WTC11 (cell line): ENCODE data around the gene VPS41. TPM values are rescaled to one million over a fixed set of nuclear protein-coding genes. Genes with fewer than 3 reads are reported as not detected.

Source experiments
- ATAC-seq: fragments of 200-7000 bp; cut with Tn5 transposase; 2 replicates; pipeline ENCODE4 v1.10.0; 2021; ENCODE audit warnings: mild to moderate bottlenecking, moderate library complexity
- CTCF ChIA-PET: fragments of 300-600 bp; sonication (Branson Sonifier 250); formaldehyde crosslinking; loops from one replicate; lab custom pipeline; 2021; ENCODE audit warnings: antibody characterized with exemption; lab: Charles Lee
- POLR2A ChIA-PET: fragments of 350-600 bp; sonication (Branson Sonifier 250); formaldehyde crosslinking; loops from one replicate; lab custom pipeline; 2021; ENCODE audit warnings: antibody characterized with exemption; lab: Charles Lee
- DNase-seq: peaks from one replicate; pipeline ENCODE4 v3.0.0; 2021; ENCODE audit warnings: low spot score
- H3K27ac Mint-ChIP-seq: 2 replicates; pipeline ENCODE4 v1.8.0; 2021; ENCODE audit warnings: mixed read lengths
- H3K27me3 Mint-ChIP-seq: 2 replicates; pipeline ENCODE4 v1.8.0; 2021; ENCODE audit warnings: low read depth, mild to moderate bottlenecking, moderate library complexity, mixed read lengths
- H3K36me3 Mint-ChIP-seq: 2 replicates; pipeline ENCODE4 v1.8.0; 2021; ENCODE audit warnings: mixed read lengths
- H3K4me1 Mint-ChIP-seq: 2 replicates; pipeline ENCODE4 v1.8.0; 2022; ENCODE audit warnings: mixed read lengths
- H3K4me3 Mint-ChIP-seq: 2 replicates; pipeline ENCODE4 v1.8.0; 2021; ENCODE audit warnings: mild to moderate bottlenecking, moderate library complexity, mixed read lengths
- H3K9me3 Mint-ChIP-seq: 2 replicates; pipeline ENCODE4 v1.8.0; 2021; ENCODE audit warnings: mixed read lengths
- ATF1 ChIP-seq: sonication (generic); formaldehyde crosslinking; IDR thresholded peaks from 2 replicates; pipeline ENCODE4 v1.8.1; 2023; ENCODE audit warnings: mild to moderate bottlenecking, moderate library complexity, missing genetic modification reagents
- CREM ChIP-seq: sonication (generic); formaldehyde crosslinking; IDR thresholded peaks from 2 replicates; pipeline ENCODE4 v1.8.1; 2022; ENCODE audit warnings: mild to moderate bottlenecking, missing genetic modification reagents, moderate library complexity
- EMX1 ChIP-seq: fragments of 250-450 bp; sonication (Bioruptor Pico); IDR thresholded peaks from 2 replicates; pipeline ENCODE4 v1.8.0; 2021; ENCODE audit warnings: mild to moderate bottlenecking
- ESRRA ChIP-seq: sonication (generic); formaldehyde crosslinking; IDR thresholded peaks from 2 replicates; pipeline ENCODE4 v1.8.1; 2022; ENCODE audit warnings: mild to moderate bottlenecking, missing genetic modification reagents, borderline replicate concordance
- HMGA2 ChIP-seq: fragments of 250-450 bp; sonication (Bioruptor Pico); IDR thresholded peaks from 2 replicates; pipeline ENCODE4 v1.4.0; 2021; ENCODE audit warnings: mild to moderate bottlenecking, moderate library complexity
- KAT7 ChIP-seq: sonication (generic); formaldehyde crosslinking; IDR thresholded peaks from 2 replicates; pipeline ENCODE4 v1.8.1; 2023; ENCODE audit warnings: missing genetic modification reagents, mild to moderate bottlenecking, borderline replicate concordance
- RELA ChIP-seq: sonication (generic); formaldehyde crosslinking; IDR thresholded peaks from 2 replicates; pipeline ENCODE4 v1.8.1; 2022; ENCODE audit warnings: missing genetic modification reagents, mild to moderate bottlenecking, borderline replicate concordance
- TEAD1 ChIP-seq: sonication (generic); formaldehyde crosslinking; IDR thresholded peaks from 2 replicates; pipeline ENCODE4 v1.8.0; 2022; ENCODE audit warnings: mild to moderate bottlenecking, missing genetic modification reagents
- TP53 ChIP-seq: sonication (generic); formaldehyde crosslinking; IDR thresholded peaks from 2 replicates; pipeline ENCODE4 v1.8.1; 2023; ENCODE audit warnings: mild to moderate bottlenecking, missing genetic modification reagents
- total RNA-seq: library from RNA; stranded (reverse); gene quantifications from 3 replicates; pipeline ENCODE4 v1.2.3, GENCODE V29; 2021
- TF ChIP-seq, protein P1 (sequence below): sonication (generic); formaldehyde crosslinking; IDR thresholded peaks from 2 replicates; pipeline ENCODE4 v1.8.1; 2023; ENCODE audit warnings: mild to moderate bottlenecking, missing genetic modification reagents, moderate library complexity
- TF ChIP-seq, protein P2 (sequence below): fragments of 200-600 bp; IDR thresholded peaks from 2 replicates; pipeline ENCODE4 v1.8.0; 2022; ENCODE audit warnings: antibody characterized with exemption
- TF ChIP-seq, protein P3 (sequence below): sonication (generic); formaldehyde crosslinking; IDR thresholded peaks from 2 replicates; pipeline ENCODE4 v1.8.1; 2023; ENCODE audit warnings: mild to moderate bottlenecking, moderate library complexity, missing genetic modification reagents
- TF ChIP-seq, protein P4 (sequence below): sonication (generic); formaldehyde crosslinking; IDR thresholded peaks from 2 replicates; pipeline ENCODE4 v1.8.1; 2023; ENCODE audit warnings: mild to moderate bottlenecking, missing genetic modification reagents
- TF ChIP-seq, protein P5 (sequence below): sonication (generic); formaldehyde crosslinking; IDR thresholded peaks from 2 replicates; pipeline ENCODE4 v1.8.0; 2023; ENCODE audit warnings: missing genetic modification reagents
- TF ChIP-seq, protein P6 (sequence below): sonication (generic); formaldehyde crosslinking; IDR thresholded peaks from 2 replicates; pipeline ENCODE4 v1.8.1; 2022; ENCODE audit warnings: low read depth, mild to moderate bottlenecking, moderate library complexity, missing genetic modification reagents, borderline replicate concordance
- TF ChIP-seq, protein P7 (sequence below): fragments of 250-450 bp; sonication (Bioruptor Pico); IDR thresholded peaks from 2 replicates; pipeline ENCODE4 v1.9.0; 2021; ENCODE audit warnings: mild to moderate bottlenecking
- TF ChIP-seq, protein P8 (sequence below): sonication (generic); formaldehyde crosslinking; IDR thresholded peaks from 2 replicates; pipeline ENCODE4 v1.8.1; 2023; ENCODE audit warnings: mild to moderate bottlenecking, missing genetic modification reagents, borderline replicate concordance

Gene VPS41
- total RNA-seq, 1 experiment from 2014 or later = 50.3 TPM

DNA sequence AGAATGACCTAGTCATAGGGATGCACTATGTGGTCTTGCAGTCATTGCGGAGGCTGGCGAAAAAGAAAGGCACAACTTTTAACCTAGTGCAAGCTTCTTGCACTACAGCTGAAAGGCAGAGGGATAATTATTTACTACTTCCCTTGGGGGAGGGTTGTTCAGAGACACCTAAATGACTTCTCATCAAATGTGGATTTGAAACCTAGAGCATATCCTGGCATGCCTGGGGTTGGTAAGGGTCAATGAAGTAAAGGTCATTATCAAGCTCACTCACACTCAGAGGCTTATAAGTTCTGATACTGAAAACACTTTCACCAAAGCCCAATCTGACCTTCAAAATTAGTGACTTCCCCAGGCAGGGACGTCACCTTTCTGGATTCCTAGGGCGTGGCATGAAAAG lies 168.9 kb downstream of the VPS41 start:
- CTCF ChIA-PET = interaction anchor here (1.2 kb wide), 1 partner anchor 404 kb away, joined by 3 read pairs; no protein-coding TSS in a partner anchor
- no peak for TF ChIP-seq HMGA2 (CRISPR knock-in tag)
- TF ChIP-seq, protein P1, sequence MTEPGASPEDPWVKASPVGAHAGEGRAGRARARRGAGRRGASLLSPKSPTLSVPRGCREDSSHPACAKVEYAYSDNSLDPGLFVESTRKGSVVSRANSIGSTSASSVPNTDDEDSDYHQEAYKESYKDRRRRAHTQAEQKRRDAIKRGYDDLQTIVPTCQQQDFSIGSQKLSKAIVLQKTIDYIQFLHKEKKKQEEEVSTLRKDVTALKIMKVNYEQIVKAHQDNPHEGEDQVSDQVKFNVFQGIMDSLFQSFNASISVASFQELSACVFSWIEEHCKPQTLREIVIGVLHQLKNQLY = no peak
- TF ChIP-seq, all 79 proteins: peak for 0
- H3K27me3 Mint-ChIP-seq = no peaks in the 10 kb centered on the region
- no peaks in the 10 kb centered on the region for H3K4me1 Mint-ChIP-seq
- H3K27ac Mint-ChIP-seq = no peak overlapping the region
- H3K36me3 Mint-ChIP-seq = peaks cover 16% of the 10 kb centered on the region
- ATAC-seq (no peak), DNase-seq (no peak)
- H3K4me3 Mint-ChIP-seq = no peak overlapping the region
- H3K9me3 Mint-ChIP-seq = no peaks in the 10 kb centered on the region
- POLR2A ChIA-PET = interaction anchor here (1.2 kb wide), 1 partner anchor 13 kb away, joined by 3 read pairs; no protein-coding TSS in a partner anchor

DNA sequence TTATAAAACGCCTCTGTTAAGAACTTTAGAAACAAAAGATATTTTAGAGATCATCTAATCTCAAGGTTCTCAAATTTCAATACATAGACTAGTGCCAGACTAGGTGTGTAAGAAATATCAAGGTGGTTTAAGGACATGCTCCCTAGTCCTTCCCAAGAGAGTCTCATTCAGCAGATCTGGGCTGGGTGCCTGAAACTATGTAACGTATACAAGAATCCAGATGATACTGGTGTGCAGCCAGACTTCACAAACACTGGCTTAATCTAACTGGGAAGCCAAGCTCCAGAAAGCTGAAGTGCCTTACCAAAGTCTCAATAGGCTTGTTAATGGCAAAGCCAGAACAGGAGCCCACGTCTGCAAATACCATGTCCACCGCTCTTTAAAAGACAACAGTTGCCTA lies 172.9 kb downstream of the VPS41 start:
- no peak for ATAC-seq
- H3K4me3 Mint-ChIP-seq = no peak overlapping the region
- ChIA-PET POLR2A (no interaction called here), CTCF (no interaction called here)
- TF ChIP-seq ATF1 (no peak), TEAD1 (CRISPR knock-in tag) (no peak), CREM (CRISPR knock-in tag) (no peak)
- no peaks in the 10 kb centered on the region for H3K27me3 Mint-ChIP-seq
- peaks cover 5% of the 10 kb centered on the region; the same call in 1 of the 2 replicates for H3K36me3 Mint-ChIP-seq
- no peaks in the 10 kb centered on the region for H3K9me3 Mint-ChIP-seq
- H3K27ac Mint-ChIP-seq = no peak overlapping the region
- no peak for DNase-seq
- H3K4me1 Mint-ChIP-seq = no peaks in the 10 kb centered on the region

DNA sequence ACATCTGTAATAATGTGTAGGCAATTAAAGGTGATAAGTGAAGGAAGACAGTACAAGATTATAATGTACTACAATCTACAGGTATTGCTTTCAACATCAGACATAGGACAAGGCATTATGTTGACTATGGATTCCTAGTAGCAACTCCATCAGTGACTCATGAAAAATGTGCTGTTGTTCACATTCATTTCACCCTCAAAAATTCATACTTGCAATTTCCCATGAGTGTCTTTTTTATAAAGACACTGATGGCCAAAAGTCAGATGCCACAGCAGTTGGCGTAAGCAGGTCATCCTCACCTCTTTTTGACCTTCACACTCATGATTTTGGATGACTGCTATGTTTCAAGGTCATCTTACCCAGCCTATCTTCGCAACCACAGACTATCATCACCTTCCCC lies 177.8 kb downstream of the VPS41 start:
- DNase-seq (no peak), ATAC-seq (no peak)
- Mint-ChIP-seq H3K36me3 (peaks cover 10% of the 10 kb centered on the region; the same call in 1 of the 2 replicates), H3K27me3 (no peaks in the 10 kb centered on the region), H3K4me3 (no peak overlapping the region), H3K9me3 (no peaks in the 10 kb centered on the region), H3K4me1 (peaks cover 14% of the 10 kb centered on the region), H3K27ac (no peak overlapping the region)
- ChIA-PET POLR2A (no interaction called here), CTCF (no interaction called here)
- TF ChIP-seq TP53 = no peak
- TF ChIP-seq RELA (CRISPR knock-in tag) = no peak
- TF ChIP-seq, protein P2, sequence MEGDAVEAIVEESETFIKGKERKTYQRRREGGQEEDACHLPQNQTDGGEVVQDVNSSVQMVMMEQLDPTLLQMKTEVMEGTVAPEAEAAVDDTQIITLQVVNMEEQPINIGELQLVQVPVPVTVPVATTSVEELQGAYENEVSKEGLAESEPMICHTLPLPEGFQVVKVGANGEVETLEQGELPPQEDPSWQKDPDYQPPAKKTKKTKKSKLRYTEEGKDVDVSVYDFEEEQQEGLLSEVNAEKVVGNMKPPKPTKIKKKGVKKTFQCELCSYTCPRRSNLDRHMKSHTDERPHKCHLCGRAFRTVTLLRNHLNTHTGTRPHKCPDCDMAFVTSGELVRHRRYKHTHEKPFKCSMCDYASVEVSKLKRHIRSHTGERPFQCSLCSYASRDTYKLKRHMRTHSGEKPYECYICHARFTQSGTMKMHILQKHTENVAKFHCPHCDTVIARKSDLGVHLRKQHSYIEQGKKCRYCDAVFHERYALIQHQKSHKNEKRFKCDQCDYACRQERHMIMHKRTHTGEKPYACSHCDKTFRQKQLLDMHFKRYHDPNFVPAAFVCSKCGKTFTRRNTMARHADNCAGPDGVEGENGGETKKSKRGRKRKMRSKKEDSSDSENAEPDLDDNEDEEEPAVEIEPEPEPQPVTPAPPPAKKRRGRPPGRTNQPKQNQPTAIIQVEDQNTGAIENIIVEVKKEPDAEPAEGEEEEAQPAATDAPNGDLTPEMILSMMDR = no peak
- TF ChIP-seq EMX1 = no peak

DNA sequence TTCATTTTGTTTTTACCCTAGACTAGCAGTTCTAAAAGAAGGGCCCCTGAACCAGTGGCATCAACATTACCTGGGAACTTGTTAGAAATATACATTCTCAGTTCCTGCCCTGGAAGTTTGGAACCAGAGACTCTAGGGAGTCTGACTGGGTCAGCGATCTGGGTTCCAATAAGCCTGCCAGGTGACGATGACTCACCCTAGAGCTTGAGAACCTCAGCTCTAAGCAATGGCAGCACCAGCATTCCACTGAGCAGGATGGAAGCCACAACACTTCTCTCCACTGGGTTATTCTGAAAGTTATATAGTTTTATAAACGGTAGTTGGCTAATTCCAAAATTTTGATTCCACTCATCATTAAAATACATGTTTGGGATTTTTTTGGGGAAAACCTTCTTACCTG lies 180.8 kb downstream of the VPS41 start:
- DNase-seq = no peak
- H3K36me3 Mint-ChIP-seq = peaks cover 22% of the 10 kb centered on the region; the same call in 1 of the 2 replicates
- H3K27me3 Mint-ChIP-seq = no peaks in the 10 kb centered on the region
- H3K9me3 Mint-ChIP-seq = no peaks in the 10 kb centered on the region
- H3K4me1 Mint-ChIP-seq = peaks cover 14% of the 10 kb centered on the region
- no peak overlapping the region for H3K4me3 Mint-ChIP-seq
- no peak overlapping the region for H3K27ac Mint-ChIP-seq
- CTCF ChIA-PET = no interaction called here
- ATAC-seq = peak; percentile 72
- POLR2A ChIA-PET = no interaction called here
- TF ChIP-seq, protein P3, sequence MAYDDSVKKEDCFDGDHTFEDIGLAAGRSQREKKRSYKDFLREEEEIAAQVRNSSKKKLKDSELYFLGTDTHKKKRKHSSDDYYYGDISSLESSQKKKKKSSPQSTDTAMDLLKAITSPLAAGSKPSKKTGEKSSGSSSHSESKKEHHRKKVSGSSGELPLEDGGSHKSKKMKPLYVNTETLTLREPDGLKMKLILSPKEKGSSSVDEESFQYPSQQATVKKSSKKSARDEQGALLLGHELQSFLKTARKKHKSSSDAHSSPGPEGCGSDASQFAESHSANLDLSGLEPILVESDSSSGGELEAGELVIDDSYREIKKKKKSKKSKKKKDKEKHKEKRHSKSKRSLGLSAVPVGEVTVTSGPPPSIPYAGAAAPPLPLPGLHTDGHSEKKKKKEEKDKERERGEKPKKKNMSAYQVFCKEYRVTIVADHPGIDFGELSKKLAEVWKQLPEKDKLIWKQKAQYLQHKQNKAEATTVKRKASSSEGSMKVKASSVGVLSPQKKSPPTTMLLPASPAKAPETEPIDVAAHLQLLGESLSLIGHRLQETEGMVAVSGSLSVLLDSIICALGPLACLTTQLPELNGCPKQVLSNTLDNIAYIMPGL (CRISPR knock-in tag) = no peak
- TF ChIP-seq HMGA2 (CRISPR knock-in tag) = no peak
- TF ChIP-seq, protein P4, sequence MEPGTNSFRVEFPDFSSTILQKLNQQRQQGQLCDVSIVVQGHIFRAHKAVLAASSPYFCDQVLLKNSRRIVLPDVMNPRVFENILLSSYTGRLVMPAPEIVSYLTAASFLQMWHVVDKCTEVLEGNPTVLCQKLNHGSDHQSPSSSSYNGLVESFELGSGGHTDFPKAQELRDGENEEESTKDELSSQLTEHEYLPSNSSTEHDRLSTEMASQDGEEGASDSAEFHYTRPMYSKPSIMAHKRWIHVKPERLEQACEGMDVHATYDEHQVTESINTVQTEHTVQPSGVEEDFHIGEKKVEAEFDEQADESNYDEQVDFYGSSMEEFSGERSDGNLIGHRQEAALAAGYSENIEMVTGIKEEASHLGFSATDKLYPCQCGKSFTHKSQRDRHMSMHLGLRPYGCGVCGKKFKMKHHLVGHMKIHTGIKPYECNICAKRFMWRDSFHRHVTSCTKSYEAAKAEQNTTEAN (CRISPR knock-in tag) = no peak
- TF ChIP-seq, protein P5, sequence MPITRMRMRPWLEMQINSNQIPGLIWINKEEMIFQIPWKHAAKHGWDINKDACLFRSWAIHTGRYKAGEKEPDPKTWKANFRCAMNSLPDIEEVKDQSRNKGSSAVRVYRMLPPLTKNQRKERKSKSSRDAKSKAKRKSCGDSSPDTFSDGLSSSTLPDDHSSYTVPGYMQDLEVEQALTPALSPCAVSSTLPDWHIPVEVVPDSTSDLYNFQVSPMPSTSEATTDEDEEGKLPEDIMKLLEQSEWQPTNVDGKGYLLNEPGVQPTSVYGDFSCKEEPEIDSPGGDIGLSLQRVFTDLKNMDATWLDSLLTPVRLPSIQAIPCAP (CRISPR knock-in tag) = no peak
- no peak for TF ChIP-seq ESRRA (CRISPR knock-in tag)
- TF ChIP-seq, protein P6, sequence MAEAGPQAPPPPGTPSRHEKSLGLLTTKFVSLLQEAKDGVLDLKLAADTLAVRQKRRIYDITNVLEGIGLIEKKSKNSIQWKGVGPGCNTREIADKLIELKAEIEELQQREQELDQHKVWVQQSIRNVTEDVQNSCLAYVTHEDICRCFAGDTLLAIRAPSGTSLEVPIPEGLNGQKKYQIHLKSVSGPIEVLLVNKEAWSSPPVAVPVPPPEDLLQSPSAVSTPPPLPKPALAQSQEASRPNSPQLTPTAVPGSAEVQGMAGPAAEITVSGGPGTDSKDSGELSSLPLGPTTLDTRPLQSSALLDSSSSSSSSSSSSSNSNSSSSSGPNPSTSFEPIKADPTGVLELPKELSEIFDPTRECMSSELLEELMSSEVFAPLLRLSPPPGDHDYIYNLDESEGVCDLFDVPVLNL (CRISPR knock-in tag) = no peak
- TF ChIP-seq ATF1 = no peak
- no peak for TF ChIP-seq KAT7
- TF ChIP-seq, protein P7, sequence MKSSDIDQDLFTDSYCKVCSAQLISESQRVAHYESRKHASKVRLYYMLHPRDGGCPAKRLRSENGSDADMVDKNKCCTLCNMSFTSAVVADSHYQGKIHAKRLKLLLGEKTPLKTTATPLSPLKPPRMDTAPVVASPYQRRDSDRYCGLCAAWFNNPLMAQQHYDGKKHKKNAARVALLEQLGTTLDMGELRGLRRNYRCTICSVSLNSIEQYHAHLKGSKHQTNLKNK = no peak
- TF ChIP-seq, protein P8, sequence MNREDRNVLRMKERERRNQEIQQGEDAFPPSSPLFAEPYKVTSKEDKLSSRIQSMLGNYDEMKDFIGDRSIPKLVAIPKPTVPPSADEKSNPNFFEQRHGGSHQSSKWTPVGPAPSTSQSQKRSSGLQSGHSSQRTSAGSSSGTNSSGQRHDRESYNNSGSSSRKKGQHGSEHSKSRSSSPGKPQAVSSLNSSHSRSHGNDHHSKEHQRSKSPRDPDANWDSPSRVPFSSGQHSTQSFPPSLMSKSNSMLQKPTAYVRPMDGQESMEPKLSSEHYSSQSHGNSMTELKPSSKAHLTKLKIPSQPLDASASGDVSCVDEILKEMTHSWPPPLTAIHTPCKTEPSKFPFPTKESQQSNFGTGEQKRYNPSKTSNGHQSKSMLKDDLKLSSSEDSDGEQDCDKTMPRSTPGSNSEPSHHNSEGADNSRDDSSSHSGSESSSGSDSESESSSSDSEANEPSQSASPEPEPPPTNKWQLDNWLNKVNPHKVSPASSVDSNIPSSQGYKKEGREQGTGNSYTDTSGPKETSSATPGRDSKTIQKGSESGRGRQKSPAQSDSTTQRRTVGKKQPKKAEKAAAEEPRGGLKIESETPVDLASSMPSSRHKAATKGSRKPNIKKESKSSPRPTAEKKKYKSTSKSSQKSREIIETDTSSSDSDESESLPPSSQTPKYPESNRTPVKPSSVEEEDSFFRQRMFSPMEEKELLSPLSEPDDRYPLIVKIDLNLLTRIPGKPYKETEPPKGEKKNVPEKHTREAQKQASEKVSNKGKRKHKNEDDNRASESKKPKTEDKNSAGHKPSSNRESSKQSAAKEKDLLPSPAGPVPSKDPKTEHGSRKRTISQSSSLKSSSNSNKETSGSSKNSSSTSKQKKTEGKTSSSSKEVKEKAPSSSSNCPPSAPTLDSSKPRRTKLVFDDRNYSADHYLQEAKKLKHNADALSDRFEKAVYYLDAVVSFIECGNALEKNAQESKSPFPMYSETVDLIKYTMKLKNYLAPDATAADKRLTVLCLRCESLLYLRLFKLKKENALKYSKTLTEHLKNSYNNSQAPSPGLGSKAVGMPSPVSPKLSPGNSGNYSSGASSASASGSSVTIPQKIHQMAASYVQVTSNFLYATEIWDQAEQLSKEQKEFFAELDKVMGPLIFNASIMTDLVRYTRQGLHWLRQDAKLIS (CRISPR knock-in tag) = no peak
